ENCODE results near the gene AGPAT4. TPM values are rescaled to one million over a fixed set of nuclear protein-coding genes. Genes with fewer than 3 reads are reported as not detected.

AGPAT4 gene
- total RNA-seq, 1 experiment from 2014 or later = 22.0 TPM

GRCh38 chr6:161256407-161256806 lies 17.5 kb downstream of the AGPAT4 start:
- H3K9me3 ChIP-seq (ENCODE audit: control insufficient read depth, low read depth, low read length) = no peaks in the 10 kb centered on the region
- no CpG with 5 or more reads among the region's 13 CpGs for WGBS (ENCODE audit: extremely low coverage, insufficient read length, low lambda C conversion rate)

More at GRCh38 chr6:161256407-161256806, 17.5 kb downstream of the AGPAT4 start:
- Histone ChIP-seq H4K5ac (ENCODE audit: insufficient read length, low read depth, low read length) (no peak overlapping the region), H3K9ac (ENCODE audit: extremely low read depth, insufficient read length, low read length) (no peak overlapping the region), H2BK5ac (ENCODE audit: insufficient read length, low read length) (no peak overlapping the region), H3K4me2 (ENCODE audit: insufficient read depth, insufficient read length, low read length) (no peak overlapping the region), H3K18ac (ENCODE audit: insufficient read length, low read depth, low read length) (no peak overlapping the region), H2BK20ac (ENCODE audit: low read depth, low read length, poor library complexity, severe bottlenecking) (no peak overlapping the region), H3T11ph (ENCODE audit: low read length) (no peak overlapping the region), H3K56ac (ENCODE audit: insufficient read length, low read depth, low read length) (no peak overlapping the region), H3K23ac (ENCODE audit: insufficient read length, low read depth, low read length) (no peak overlapping the region), H3K79me2 (ENCODE audit: insufficient read depth, low read length) (0 out of 2 replicates have a peak, but pooled peaks cover 2% of the 10 kb centered on the region), H2AFZ (ENCODE audit: low read length) (no peak overlapping the region), H4K91ac (ENCODE audit: insufficient read length, low read depth, low read length) (no peak overlapping the region), H3K4ac (ENCODE audit: low read depth, low read length) (no peak overlapping the region), H3K27ac (ENCODE audit: insufficient read length, low read depth, low read length) (no peak overlapping the region), H3K27me3 (ENCODE audit: insufficient read depth, low read length) (no peaks in the 10 kb centered on the region), H2BK15ac (ENCODE audit: low read depth, low read length) (no peak overlapping the region), H4K8ac (replicated peaks; ENCODE audit: insufficient read length, low read depth, low read length) (no peak overlapping the region), H3K79me1 (ENCODE audit: insufficient read depth, low read depth, low read length, poor library complexity, severe bottlenecking) (no peaks in the 10 kb centered on the region), H3K4me1 (ENCODE audit: insufficient read depth, low read length) (no peaks in the 10 kb centered on the region), H3K14ac (ENCODE audit: insufficient read depth, low read length) (no peak overlapping the region; the same call in 1 of the 2 replicates), H4K20me1 (ENCODE audit: control insufficient read depth, insufficient read depth, insufficient read length) (no peaks in the 10 kb centered on the region), H2BK12ac (ENCODE audit: insufficient read length, low read depth, low read length) (no peak overlapping the region), H3K23me2 (ENCODE audit: insufficient read length, low read depth, low read length, poor library complexity, severe bottlenecking) (no peaks in the 10 kb centered on the region), H2AK5ac (ENCODE audit: insufficient read length, low read length) (no peak overlapping the region), H2BK120ac (ENCODE audit: low read depth, low read length, poor library complexity, severe bottlenecking) (no peak overlapping the region)
- Mint-ChIP-seq H3K27me3 (ENCODE audit: low read depth) (no peaks in the 10 kb centered on the region; the same call in 1 of the 2 replicates), H3K9me3 (no peaks in the 10 kb centered on the region), H3K36me3 (ENCODE audit: insufficient read depth in 1 of 3, low read depth in 3 of 3) (peaks cover 11 to 28% (median 20%) of the 10 kb centered on the region in 3 experiments; a peak in 6 of 7 replicates), H3K27ac (peak overlapping the region in 1 of 3 experiments; percentile 86; a peak in 2 of 7 replicates), H3K4me1 (peaks cover 36 to 49% of the 10 kb centered on the region in 2 experiments), H3K4me3 (no peak overlapping the region)
- no peak for DNase-seq
- no peak for TF ChIP-seq CTCF (conservative IDR thresholded peaks at IDR 0.05)
